Globus pallidus (tissue), 1 donor: Measurements from ENCODE around the gene SLC25A18.
"Not testable (repeated sequence)": the region's sequence is repeated elsewhere in the genome, so short reads cannot be mapped to it uniquely, and the experiment has no call there.

ENCODE experiments used
- DNase-seq: peaks from one replicate; pipeline ENCODE4 v3.0.0-alpha.2; 2015; ENCODE audit warnings: low spot score

SLC25A18 gene

GRCh38 chr22:17562906-17563870 lies at the start of gene SLC25A18:
SLC25A18 (plus strand) TSS chr22:17563498; CDS start chr22:17579945, 16,447 bp downstream.
- DNase-seq, result peak; percentile 87

GRCh38 chr22:17513612-17514011 lies 49.7 kb upstream of the SLC25A18 start:
- no peak for DNase-seq

GRCh38 chr22:17514084-17514483 lies 49.2 kb upstream of the SLC25A18 start:
- DNase-seq, result no peak

GRCh38 chr22:17518406-17518805 lies 44.9 kb upstream of the SLC25A18 start:
- DNase-seq, result no peak

- DNase-seq, result not testable (repeated sequence)
These were observed 41.3 kb upstream of the SLC25A18 start for GRCh38 chr22:17521971-17522370.

GRCh38 chr22:17523925-17524324 lies 39.4 kb upstream of the SLC25A18 start:
- DNase-seq, result no peak

- peak; percentile 67 for DNase-seq
These were observed 27.0 kb upstream of the SLC25A18 start for GRCh38 chr22:17536269-17536668.

GRCh38 chr22:17537155-17537554 lies 26.1 kb upstream of the SLC25A18 start:
- no peak for DNase-seq

- no peak for DNase-seq
These were observed 22.8 kb upstream of the SLC25A18 start for GRCh38 chr22:17540481-17540880.

GRCh38 chr22:17541476-17541875 lies 21.8 kb upstream of the SLC25A18 start:
- no peak for DNase-seq

GRCh38 chr22:17542452-17542851 lies 20.8 kb upstream of the SLC25A18 start:
- DNase-seq, result no peak

GRCh38 chr22:17548010-17548755 lies 15.1 kb upstream of the SLC25A18 start:
- no peak for DNase-seq

GRCh38 chr22:17548756-17549035 lies 14.6 kb upstream of the SLC25A18 start:
- no peak for DNase-seq

GRCh38 chr22:17549183-17549582 lies 14.1 kb upstream of the SLC25A18 start:
- DNase-seq, result no peak

- DNase-seq, result no peak
These were observed 13.6 kb upstream of the SLC25A18 start for GRCh38 chr22:17549655-17550054.

- DNase-seq, result no peak
These were observed 10.6 kb upstream of the SLC25A18 start for GRCh38 chr22:17552737-17553136.

- DNase-seq, result no peak
These were observed 8.5 kb upstream of the SLC25A18 start for GRCh38 chr22:17554814-17555213.

GRCh38 chr22:17559188-17559587 lies 4.1 kb upstream of the SLC25A18 start:
- no peak for DNase-seq

- peak; percentile 83 for DNase-seq
These were observed 666 bp downstream of the SLC25A18 start for GRCh38 chr22:17563936-17564391.

- DNase-seq, result not testable (repeated sequence)
These were observed 2.9 kb downstream of the SLC25A18 start for GRCh38 chr22:17566016-17566687.

GRCh38 chr22:17566776-17567175 lies 3.5 kb downstream of the SLC25A18 start:
- DNase-seq, result no peak

GRCh38 chr22:17569971-17570511 lies 6.7 kb downstream of the SLC25A18 start:
- peak; percentile 72 for DNase-seq
